GM12865 (cell line): ENCODE measurements around the gene MLLT6.
A peak's percentile ranks its signal among the peaks of the same experiment; 100 is the strongest.

ENCODE experiments used
- DNase-seq: peaks from one replicate; pipeline ENCODE4 v3.0.0; 2010; ENCODE audit warnings: low read depth
- H3K4me3 ChIP-seq: 2 replicates; pipeline ENCODE4 v1.5.1; 2011; ENCODE audit warnings: mild to moderate bottlenecking, low read depth, low read length, control low read depth
- TF ChIP-seq, protein P1 (sequence below): IDR thresholded peaks from 2 replicates; pipeline ENCODE4 v1.5.1; 2011; ENCODE audit warnings: low read length, control low read depth, low read depth, inconsistent platforms; ENCODE audit not compliant: insufficient read depth; ENCODE audit errors: missing control alignments

MLLT6 gene

DNA sequence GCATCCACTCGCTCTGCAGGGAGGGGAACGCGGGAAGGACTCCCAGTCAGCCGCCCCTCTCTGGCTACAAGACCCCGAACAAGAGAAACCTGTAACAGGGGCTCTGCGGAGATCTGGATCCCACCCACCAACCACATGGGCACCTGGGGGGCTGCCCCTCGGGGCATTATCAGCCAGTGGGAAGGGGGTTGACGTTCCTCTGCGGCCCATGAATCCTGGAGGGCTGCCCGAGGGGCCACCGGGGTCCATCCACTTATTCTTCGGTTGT, 44.9 kb downstream of the MLLT6 start:
- peak overlapping the region; percentile 59 for H3K4me3 ChIP-seq
- TF ChIP-seq, protein P1, sequence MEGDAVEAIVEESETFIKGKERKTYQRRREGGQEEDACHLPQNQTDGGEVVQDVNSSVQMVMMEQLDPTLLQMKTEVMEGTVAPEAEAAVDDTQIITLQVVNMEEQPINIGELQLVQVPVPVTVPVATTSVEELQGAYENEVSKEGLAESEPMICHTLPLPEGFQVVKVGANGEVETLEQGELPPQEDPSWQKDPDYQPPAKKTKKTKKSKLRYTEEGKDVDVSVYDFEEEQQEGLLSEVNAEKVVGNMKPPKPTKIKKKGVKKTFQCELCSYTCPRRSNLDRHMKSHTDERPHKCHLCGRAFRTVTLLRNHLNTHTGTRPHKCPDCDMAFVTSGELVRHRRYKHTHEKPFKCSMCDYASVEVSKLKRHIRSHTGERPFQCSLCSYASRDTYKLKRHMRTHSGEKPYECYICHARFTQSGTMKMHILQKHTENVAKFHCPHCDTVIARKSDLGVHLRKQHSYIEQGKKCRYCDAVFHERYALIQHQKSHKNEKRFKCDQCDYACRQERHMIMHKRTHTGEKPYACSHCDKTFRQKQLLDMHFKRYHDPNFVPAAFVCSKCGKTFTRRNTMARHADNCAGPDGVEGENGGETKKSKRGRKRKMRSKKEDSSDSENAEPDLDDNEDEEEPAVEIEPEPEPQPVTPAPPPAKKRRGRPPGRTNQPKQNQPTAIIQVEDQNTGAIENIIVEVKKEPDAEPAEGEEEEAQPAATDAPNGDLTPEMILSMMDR: no peak
- DNase-seq: no peak

DNA sequence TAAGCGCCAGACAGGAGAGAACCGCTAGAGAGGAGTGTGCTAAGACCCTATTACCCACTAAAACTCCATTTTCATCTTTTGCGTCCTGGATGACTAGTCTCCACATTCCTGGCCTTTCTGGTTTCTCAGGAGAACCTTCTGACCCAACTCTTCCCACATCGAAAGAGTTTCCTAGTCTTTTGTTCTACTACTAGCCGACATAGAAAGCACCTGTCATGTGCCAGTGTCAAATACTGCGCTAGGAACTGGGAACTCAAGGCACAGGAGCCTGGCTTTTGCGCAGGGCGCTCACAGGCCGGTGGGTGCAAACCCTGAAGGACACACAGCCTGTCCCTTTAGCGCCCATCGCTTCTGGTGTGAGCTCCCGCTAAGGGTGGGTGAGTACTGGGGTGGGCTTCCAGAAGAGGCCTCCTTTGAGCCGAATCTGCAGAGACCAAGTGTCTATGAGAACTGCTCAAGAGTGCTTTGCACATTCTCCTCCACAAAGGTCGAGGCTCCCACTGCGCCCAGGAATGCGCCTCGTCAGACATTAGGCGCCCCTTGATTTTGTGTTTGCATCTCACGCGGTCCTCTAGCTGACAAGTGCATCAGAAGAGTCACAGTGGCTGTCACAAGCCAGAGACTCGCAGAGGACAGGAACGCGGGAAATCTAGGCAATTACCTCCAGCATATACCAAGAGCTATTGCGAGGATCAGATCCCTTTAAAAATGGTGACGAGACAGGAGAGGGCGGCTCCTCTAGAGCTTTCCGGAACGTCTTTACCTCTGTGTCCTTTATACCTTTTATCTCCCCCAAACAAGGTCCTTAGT, 45.4 kb downstream of the MLLT6 start:
- TF ChIP-seq, protein P1: no peak
- DNase-seq: peak; percentile 53
- H3K4me3 ChIP-seq: peak overlapping the region; percentile 59

- DNase-seq: no peak
- TF ChIP-seq, protein P1: no peak
- H3K4me3 ChIP-seq: peak overlapping the region; percentile 59
Measured at GRCh38 chr17:38751144-38751807, 46.2 kb downstream of the MLLT6 start.

DNA sequence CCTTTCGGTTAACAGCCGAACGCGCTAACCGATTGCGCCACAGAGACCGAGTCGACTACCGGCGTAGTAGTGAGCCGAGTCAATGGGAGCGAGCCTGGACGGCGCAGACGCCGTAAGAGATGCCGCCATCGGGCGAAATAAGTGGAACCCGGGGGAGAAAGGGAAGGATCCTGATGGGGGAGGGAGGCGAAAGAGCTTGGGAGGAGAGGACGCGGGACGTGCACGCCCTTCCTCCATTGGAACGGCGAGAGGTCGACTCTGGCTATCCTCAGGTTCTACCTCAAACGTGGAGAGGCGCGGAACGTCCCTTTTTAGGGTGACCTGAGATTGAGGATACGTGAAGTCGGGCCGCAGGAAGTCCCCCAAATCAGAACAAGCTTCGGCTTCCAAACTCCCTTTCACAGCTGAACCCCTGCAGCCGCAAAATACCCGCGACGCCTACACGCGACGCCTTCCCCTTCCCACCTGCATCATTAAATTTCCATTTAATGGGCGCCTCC, 46.8 kb downstream of the MLLT6 start:
- peak overlapping the region; percentile 59 for H3K4me3 ChIP-seq
- TF ChIP-seq, protein P1: no peak
- peak; percentile 90 for DNase-seq

DNA sequence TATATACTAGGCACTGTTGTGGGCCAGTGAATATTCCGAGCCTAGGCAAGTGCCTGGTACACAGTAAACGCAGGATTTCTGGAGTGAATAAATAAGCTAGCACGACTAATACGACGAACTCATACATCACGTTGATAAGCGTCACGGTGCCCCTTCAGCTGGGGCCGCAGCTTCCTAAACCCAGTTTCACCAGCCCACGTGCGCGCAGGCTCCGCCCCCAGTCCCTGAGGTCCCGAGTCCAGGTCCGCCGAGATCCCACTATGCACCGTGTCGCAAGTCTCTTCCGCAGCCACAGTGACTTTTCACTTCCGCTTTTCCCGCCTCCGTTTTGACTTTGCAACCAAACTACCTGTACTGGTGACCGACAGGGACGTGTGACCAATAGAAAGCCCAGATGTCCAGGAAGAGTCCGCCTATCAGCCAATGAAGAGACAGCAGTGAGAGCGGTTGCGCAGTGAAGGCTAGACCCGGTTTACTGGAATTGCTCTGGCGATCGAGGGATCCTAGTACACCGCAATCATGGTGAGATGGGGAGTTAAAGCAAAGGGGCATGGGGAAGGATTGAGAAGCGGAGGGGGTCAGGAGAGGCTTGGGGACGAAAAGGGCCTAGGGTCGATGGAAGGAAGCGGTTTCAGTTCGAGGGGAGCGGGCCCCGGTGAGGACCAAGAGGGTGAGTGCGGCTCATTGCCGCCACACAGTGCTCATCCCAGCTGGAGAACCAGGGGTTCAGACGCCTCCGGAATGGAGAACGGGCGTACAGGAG, 47.4 kb downstream of the MLLT6 start, which contains the start of gene PSMB3:
Gene PSMB3 (plus strand): TSS at position 434 of the 763 bp plus-strand sequence. CDS start 86 bp downstream, at position 520.
- H3K4me3 ChIP-seq: peak within 1 kb of the TSS; percentile 84
- TF ChIP-seq, protein P1: no peak
- peak; percentile 100 for DNase-seq

GRCh38 chr17:38753071-38753506, 48.0 kb downstream of the MLLT6 start:
- peak overlapping the region; percentile 84 for H3K4me3 ChIP-seq
- no peak for DNase-seq
- TF ChIP-seq, protein P1: no peak
